DMS114 treated with DMSO at 0.1 percent for 48 hours (cell line): ENCODE results near the gene DRD5.

Source experiments
- DNase-seq: peaks from one replicate; lab custom pipeline; 2025; ENCODE audit not compliant: unreplicated experiment; lab: John Stamatoyannopoulos, UW

Gene DRD5

GRCh38 chr4:9812501-9813340, 31.3 kb downstream of the DRD5 start:
- no peak for DNase-seq

- DNase-seq, result no peak
These were observed 34.9 kb downstream of the DRD5 start for GRCh38 chr4:9816285-9816684.

GRCh38 chr4:9820343-9820742, 38.9 kb downstream of the DRD5 start:
- DNase-seq, result no peak

DNA sequence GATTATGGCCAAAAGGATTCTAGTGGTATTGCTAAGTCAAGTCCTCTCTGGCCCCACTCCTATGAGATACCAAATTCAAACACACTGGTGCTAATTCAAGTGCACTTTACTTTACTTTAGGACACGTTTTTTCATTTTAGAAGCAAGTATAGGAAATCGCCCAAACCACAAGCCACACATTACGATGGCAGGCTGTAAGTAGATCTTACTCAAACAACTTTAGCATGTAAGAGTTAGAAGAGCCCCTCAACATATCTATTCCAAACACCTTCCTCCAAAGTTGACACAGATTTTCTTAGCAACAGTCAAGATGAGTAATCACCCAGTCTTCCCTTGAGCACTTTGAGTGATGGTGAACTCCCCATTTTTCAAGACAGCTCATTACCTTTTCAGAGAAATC, 43.6 kb downstream of the DRD5 start:
- no peak for DNase-seq

DNA sequence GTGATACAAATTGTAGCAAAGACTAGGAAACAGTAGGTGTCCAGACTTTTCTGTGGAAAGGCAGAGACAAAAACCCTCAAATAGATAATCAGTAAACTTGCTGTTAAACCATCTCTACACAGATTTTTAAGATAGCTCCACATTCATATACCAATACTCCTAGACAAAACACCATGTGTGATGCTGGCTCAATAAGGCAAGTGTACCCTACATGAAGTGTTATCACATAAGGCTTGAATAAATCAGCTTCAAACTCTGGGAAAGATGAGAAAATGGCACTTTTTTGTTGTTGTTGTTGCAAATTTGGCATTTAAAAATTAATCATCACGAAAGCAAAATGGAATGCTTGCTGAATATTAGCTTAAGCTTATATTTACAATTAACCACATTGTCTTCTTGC, 45.1 kb downstream of the DRD5 start:
- DNase-seq, result no peak

- DNase-seq, result no peak
These were observed 51.2 kb downstream of the DRD5 start for GRCh38 chr4:9832640-9833039.

DNA sequence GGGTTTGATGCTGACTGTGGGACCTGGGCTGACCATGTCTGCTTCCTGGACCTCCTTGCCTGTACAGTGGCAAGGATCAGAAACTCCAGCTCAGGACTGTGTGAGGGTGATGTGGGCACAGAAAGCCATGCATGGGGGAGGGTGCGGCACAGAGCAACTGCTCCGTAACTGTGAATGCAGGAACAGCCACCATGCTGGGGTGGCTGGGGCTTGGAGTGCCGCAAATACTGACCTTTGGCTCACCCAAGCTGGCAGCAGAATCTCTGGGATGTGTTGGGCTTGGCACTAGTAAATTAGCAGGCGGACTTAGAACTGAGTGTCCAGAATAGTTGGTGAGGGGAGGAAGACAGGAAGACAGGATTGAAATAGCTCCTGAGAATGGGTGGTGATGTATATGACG, 52.0 kb downstream of the DRD5 start:
- DNase-seq, result no peak
